HG03066 (cell line): Measurements from ENCODE around the gene TMEM245.
A peak's percentile ranks its signal among the peaks of the same experiment; 100 is the strongest.

Experiments used
- ATAC-seq: cut with Tn5 transposase; IDR thresholded peaks from one replicate; pipeline ENCODE4 v1.9.1; 2021; ENCODE audit warnings: low read depth; ENCODE audit not compliant: unreplicated experiment

The TMEM245 gene

GRCh38 chr9:109107402-109108240, 12.1 kb downstream of the TMEM245 start:
- no peak for ATAC-seq

GRCh38 chr9:109101810-109102209, 17.9 kb downstream of the TMEM245 start:
- peak; percentile 59 for ATAC-seq

- ATAC-seq = no peak
These were observed 18.5 kb downstream of the TMEM245 start for GRCh38 chr9:109101202-109101595.

- ATAC-seq = no peak
These were observed 19.1 kb downstream of the TMEM245 start for GRCh38 chr9:109100543-109101201.

GRCh38 chr9:109098960-109099308, 20.8 kb downstream of the TMEM245 start:
- ATAC-seq = no peak

- no peak for ATAC-seq
These were observed 21.4 kb downstream of the TMEM245 start for GRCh38 chr9:109098171-109098959.

GRCh38 chr9:109097146-109097545, 22.6 kb downstream of the TMEM245 start:
- no peak for ATAC-seq

- ATAC-seq = no peak
These were observed 24.4 kb downstream of the TMEM245 start for GRCh38 chr9:109095321-109095720.

GRCh38 chr9:109094268-109094667, 25.5 kb downstream of the TMEM245 start:
- ATAC-seq = no peak

- ATAC-seq = no peak
These were observed 27.2 kb downstream of the TMEM245 start for GRCh38 chr9:109092587-109092986.

GRCh38 chr9:109092051-109092580, 27.6 kb downstream of the TMEM245 start:
- no peak for ATAC-seq

- ATAC-seq = no peak
These were observed 31.5 kb downstream of the TMEM245 start for GRCh38 chr9:109088221-109088620.

GRCh38 chr9:109087795-109088194, 32.0 kb downstream of the TMEM245 start:
- no peak for ATAC-seq

- peak; percentile 94 for ATAC-seq
These were observed 33.5 kb downstream of the TMEM245 start for GRCh38 chr9:109086221-109086620.

GRCh38 chr9:109085510-109085909, 34.2 kb downstream of the TMEM245 start:
- no peak for ATAC-seq

GRCh38 chr9:109083813-109084405, 35.8 kb downstream of the TMEM245 start:
- ATAC-seq = no peak

- ATAC-seq = no peak
These were observed 36.6 kb downstream of the TMEM245 start for GRCh38 chr9:109083141-109083540.

- no peak for ATAC-seq
These were observed 37.6 kb downstream of the TMEM245 start for GRCh38 chr9:109082091-109082620.

GRCh38 chr9:109074236-109074889, 45.4 kb downstream of the TMEM245 start:
- no peak for ATAC-seq
